HG03025 (cell line): ENCODE results near the gene RNF4.

Experiments used
- ATAC-seq: cut with Tn5 transposase; IDR thresholded peaks from one replicate; pipeline ENCODE4 v1.9.1; 2021; ENCODE audit warnings: mild to moderate bottlenecking, moderate library complexity; ENCODE audit not compliant: unreplicated experiment, low FRiP score

The RNF4 gene

DNA sequence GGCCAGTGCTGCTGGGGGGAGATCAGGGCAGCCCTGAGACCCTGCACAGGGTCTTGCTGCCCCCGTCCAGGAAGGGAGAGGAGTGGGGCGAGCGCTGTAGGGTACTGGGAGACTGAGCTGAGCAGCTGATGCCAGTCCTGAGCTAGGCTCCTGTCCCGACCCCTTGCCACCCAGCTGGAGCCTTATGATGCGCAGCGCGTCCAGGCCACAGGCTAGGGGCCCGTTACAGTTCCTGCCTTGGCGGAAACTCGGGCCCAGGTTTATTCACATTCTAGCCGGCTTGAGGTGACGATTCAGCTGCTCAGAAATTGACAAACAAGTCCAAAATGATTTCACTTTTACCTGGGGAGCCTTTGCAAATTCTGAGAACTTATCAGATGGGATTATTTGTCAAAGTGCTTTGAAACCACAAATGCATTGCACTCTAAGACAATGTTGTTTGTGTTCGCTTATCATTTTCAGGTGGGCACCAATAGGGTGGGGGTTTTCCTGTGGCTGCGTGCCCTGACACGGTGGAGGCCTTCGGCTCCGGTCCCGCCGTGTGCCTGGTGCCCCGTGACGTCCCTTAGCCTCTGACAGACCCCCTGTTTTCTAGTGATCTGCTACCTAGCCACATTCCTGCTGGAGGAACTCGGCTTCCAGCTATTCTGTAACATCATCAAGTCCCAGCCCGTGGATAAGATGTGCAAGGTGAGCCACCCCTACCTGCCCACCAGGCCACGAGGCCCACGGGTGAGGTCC is 31.3 kb upstream of the RNF4 start:
- ATAC-seq: no peak

DNA sequence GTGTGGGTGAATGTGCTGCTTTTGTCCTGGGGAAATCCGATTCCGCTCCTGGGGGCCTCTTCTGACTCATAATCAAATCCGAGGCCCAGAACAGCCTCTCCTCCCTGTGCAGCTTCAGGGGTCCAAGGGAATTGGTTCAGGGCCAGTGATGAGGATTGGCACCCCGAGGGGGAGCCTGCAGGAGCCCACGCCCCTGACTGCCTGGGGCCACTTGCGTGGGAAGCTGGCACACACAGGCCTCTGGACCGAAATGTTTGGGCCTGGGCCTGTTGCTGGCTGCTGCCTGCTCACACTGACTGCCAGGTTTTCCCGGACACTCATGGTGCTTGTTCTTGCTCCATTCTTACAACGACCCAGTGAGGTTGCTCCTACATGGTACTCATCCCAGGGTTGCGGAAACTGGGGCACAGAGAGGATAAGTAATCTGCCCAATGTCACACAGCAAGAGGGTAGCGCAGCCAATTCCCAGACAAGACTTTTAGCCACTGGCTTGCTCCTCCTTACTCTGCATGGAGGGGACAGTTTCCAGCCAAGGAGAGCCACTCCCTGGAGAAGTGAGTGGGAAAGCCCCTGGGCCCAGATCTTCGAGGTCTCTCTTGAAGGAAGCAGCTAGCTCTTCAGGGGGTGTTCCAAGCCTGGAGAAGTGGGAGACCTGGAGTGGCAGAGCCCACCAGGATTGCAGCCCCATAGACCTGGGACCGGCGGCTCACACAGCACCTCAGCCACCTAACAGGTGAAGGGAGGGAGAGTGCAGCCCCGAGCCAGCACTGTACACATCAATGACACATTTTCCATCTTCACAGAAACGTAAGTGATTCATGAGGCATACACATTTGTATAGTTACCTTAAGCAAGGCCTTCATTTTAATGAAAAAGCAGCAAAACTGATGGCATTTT is 29.8 kb upstream of the RNF4 start:
- ATAC-seq: no peak

GRCh38 chr4:2441393-2442174 is 27.3 kb upstream of the RNF4 start:
- peak; percentile 72 for ATAC-seq

DNA sequence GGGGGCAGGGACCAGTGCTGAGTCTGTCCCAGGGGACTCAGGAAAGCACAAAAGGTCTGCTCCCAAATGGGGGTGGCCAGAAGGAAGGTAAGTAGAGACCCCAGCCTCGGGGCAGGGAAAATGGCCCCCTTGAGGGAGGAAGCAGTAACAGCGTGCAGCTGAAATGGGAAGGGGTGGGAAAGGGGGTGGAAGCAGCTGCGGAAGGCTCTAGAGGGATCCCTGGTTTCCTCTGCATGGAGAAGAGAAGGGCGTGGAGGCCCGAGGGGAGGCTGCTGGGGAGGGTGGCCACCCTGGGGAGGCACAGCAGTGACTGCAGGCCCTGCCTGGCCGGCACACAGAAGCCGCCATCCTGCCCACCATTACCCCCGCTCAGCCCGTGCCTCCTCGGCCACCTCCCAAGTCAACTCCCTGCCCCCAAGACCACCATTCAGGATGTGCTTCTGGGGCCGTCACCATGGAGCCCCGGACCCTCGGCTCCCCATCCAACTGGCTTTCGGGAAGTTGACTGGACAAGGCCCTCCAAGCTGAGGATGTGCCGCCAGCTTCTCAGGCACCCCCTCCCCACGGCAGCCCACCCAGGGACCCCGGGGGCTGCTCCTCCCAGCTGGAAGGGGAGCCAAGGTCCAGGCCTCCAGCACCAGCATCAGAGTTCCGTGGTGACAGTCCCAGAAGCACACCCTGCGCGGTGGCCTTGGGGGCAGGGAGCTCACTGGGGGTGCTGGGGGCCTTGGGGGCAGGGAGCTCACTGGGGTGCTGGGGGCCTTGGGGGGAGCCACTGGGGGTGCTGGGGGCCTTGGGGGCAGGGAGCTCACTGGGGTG is 26.5 kb upstream of the RNF4 start:
- ATAC-seq: no peak

GRCh38 chr4:2443061-2443730 is 25.7 kb upstream of the RNF4 start:
- no peak for ATAC-seq

GRCh38 chr4:2443956-2444740 is 24.8 kb upstream of the RNF4 start:
- no peak for ATAC-seq

- no peak for ATAC-seq
Observed at GRCh38 chr4:2445130-2445529, 23.8 kb upstream of the RNF4 start.

- ATAC-seq: no peak
Observed at GRCh38 chr4:2445571-2445970, 23.3 kb upstream of the RNF4 start.

DNA sequence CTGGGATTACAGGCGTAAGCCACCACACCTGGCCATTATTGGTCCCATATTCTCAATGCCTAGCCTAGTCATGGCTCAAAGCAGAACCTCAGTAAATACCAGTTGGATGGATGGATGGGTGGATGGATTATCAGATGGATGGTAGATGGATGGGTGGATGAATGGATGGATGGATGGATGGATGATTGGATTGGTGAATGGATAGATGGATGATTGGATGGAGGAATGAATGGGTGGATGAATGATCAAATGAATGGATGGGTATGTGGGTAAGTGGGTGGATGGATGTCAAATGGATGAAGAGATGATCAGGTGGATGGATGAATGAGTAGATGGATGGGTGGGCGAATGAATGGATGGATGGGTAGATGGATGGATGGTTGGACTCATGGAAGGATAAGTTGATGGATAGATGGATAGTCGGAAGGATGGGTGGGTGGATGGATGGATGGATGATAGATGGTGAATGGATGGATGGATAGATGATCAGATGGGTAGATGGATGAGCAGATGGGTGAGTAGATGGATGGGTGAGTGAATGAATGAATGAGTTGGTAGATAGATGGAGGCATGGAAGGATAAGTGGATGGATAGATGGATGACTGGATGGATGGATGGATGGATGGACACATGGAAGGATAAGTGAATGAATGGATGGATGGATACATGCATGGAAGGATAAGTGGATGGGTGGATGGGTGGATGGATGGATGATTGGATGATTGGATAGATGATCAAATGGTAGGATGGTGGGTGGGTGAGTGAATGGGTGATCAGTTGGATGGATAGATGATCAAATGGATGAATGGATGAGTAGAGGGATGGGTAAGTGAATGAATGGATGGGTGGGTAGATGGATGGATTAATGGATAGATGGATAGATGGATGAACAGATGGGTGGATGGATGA is 22.0 kb upstream of the RNF4 start:
- no peak for ATAC-seq

DNA sequence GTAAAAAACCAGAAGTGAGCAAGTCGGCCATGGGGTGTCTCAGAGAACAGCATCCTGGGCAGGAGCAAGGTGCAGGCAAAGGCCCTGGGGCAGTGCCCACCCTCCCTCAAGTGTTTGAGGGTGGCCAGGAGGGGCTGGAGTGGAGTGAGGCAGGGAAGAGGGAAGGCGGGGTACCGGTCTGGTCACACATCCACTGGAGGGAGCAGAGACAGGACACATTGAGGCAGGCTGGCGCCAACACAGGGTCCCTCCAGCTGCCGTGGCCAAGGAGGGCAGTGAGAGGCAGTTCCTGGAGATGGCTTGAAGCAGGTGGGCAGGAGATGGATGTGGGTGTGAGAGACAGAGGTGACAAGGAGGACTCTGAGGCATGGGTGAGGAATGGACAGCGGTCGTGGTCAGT is 20.3 kb upstream of the RNF4 start:
- ATAC-seq: no peak

- no peak for ATAC-seq
Observed at GRCh38 chr4:2449051-2449450, 19.9 kb upstream of the RNF4 start.

DNA sequence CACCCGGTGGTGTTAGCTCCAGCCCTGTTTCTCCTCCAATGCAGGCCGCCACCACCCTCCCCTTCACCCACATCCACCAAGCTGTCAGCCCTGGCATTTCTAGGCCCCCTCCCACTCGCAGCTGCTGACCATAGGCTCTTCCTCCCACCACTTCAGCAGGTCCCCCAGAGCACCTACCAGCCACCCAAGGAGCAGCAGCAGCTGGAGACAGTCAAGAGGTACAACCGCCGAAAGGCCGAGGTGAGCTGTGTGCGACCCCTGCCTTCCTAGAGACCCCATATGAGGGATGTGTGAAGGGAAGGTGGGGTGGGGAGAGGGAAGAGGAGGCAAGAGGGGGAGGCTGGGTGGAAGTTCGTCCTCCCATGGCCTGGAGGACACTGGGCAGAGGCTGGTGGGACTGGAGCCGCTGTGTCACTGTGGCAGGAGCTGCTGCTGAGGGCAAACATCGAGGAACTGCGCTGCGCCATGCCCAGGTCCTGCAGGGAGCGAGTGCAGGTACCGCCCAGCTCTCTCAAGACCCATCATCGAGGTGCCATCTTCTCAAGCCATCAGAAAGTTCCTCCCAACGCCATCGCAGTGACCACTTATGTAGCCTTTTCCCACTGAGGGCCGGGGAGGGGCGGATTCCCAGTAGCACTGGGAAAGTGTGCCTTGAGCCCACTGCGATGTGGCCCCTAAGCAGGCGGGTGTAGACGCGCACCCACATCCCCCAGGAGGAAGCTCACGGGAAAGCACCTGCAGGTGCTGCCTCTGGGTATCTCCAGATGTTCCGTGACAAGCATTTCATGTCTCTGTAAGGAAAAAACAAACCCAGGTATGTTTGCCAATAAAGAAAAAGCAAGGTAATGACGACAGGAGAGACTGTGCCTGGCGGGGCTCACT is 19.2 kb upstream of the RNF4 start:
- no peak for ATAC-seq

DNA sequence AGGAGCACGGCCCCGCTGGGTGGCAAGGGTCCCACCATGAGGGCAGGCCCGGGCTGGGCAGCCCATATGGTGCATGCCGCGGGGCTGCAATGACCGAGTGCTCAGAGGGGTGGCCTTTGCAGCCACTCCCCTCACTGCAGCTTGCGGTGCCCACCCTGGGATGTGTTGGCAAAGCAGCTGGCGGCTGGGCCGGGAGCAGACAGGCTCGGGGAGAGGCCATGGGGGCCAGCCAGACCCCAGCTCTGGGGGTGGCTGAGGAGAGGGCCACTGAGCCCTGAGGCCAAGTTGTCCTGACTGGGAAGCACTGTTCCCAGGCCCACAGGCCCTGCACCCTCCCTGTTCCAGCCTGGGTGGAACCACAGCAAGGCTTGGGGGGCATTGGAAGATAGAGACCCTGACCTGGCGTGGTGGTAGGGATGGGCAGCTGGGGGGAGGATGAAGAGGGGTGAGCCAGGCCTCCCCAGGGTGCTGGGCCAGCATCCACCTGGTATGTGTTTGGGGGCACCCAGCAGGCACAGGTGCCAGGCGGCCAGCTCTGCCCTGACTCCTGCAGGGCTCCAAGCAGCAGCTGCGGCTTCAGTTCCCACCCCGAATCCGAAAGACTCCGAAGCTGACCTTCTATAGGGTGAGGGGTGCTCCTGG is 18.4 kb upstream of the RNF4 start:
- ATAC-seq: no peak

DNA sequence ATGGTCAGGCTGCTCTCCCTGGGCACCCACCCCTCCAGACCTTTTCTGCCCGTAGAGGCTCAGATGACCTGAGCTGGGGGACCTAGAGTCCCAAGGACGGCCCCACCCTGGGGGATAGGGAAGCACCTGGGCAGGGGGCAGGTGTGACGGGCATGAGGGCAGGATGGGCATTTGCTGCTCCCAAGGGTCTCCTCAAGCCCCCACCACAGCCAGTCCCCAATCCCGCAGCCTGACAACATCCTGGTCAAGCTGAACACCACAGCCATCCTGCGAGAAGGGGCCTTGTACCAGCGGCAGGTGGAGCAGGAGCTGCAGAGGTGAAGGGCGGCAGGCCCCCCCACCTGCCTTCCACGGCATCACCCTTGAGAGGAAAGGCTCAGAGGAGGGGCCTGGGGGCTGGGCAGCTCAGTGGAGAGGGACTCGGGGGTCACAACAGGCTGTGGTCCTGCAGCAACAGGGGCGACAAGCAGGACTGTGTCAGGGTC is 17.8 kb upstream of the RNF4 start:
- ATAC-seq: no peak

GRCh38 chr4:2451821-2452785 is 16.8 kb upstream of the RNF4 start:
- ATAC-seq: no peak
